Karpas-422 (cell line): ENCODE results near the gene ACOT9. TPM values are rescaled to one million over a fixed set of nuclear protein-coding genes. Genes with fewer than 3 reads are reported as not detected.
"Not testable (repeated sequence)": the region's sequence is repeated elsewhere in the genome, so short reads cannot be mapped to it uniquely, and the experiment has no call there.

Source experiments
- DNase-seq: peaks from one replicate; pipeline ENCODE4 v3.0.0-alpha.2; 2015
- H2AFZ ChIP-seq: fragments of 200-600 bp; sonication (generic); 2 replicates; pipeline ENCODE4 v1.6.1; 2014; ENCODE audit warnings: antibody characterized with exemption, low read length, mixed read lengths
- H3K27ac ChIP-seq: fragments of 200-600 bp; sonication (generic); 2 replicates; pipeline ENCODE4 v1.5.1; 2014; ENCODE audit warnings: mild to moderate bottlenecking, low read length, moderate library complexity
- H3K27me3 ChIP-seq: fragments of 200-600 bp; sonication (generic); 2 replicates; pipeline ENCODE4 v1.6.1; 2014; ENCODE audit warnings: low read length, mixed read lengths
- H3K36me3 ChIP-seq: fragments of 200-600 bp; sonication (generic); 2 replicates; pipeline ENCODE4 v1.6.1; 2014; ENCODE audit warnings: low read length, mixed read lengths; ENCODE audit not compliant: insufficient read depth
- H3K4me1 ChIP-seq: fragments of 200-600 bp; sonication (generic); 2 replicates; pipeline ENCODE4 v1.6.1; 2014; ENCODE audit warnings: mild to moderate bottlenecking, low read length, mixed read lengths
- H3K4me2 ChIP-seq: fragments of 200-600 bp; sonication (generic); 2 replicates; pipeline ENCODE4 v1.6.1; 2014; ENCODE audit warnings: low read length, low read depth, mild to moderate bottlenecking; ENCODE audit not compliant: poor library complexity, severe bottlenecking
- H3K4me3 ChIP-seq: fragments of 200-600 bp; sonication (generic); 2 replicates; pipeline ENCODE4 v1.5.1; 2014; ENCODE audit warnings: mild to moderate bottlenecking, antibody characterized with exemption, low read length, mixed read lengths
- H3K79me2 ChIP-seq: fragments of 200-600 bp; sonication (generic); 2 replicates; pipeline ENCODE4 v1.6.1; 2014; ENCODE audit warnings: mild to moderate bottlenecking, low read length, mixed read lengths
- H3K9ac ChIP-seq: fragments of 200-600 bp; sonication (generic); 2 replicates; pipeline ENCODE4 v1.6.0; 2014; ENCODE audit warnings: low read length
- H3K9me2 ChIP-seq: fragments of 200-600 bp; sonication (generic), shearing (Covaris generic); replicated peaks from 2 replicates; pipeline ENCODE4 v1.6.0; 2014; ENCODE audit warnings: mild to moderate bottlenecking, low read length, moderate library complexity; ENCODE audit not compliant: insufficient read depth
- H3K9me3 ChIP-seq: fragments of 300-700, 200-600 bp; sonication (generic); 2 replicates; pipeline ENCODE4 v1.6.1; 2014; ENCODE audit warnings: low read length, mixed read lengths
- H4K20me1 ChIP-seq: fragments of 200-600 bp; sonication (generic); 2 replicates; pipeline ENCODE4 v1.6.1; 2014; ENCODE audit warnings: mild to moderate bottlenecking, antibody characterized with exemption, low read length, low read depth; ENCODE audit not compliant: insufficient read depth
- total RNA-seq: library from RNA; depleted of rRNA; stranded (reverse); fragments of >200 nt; shearing (Covaris generic); gene quantifications from 2 replicates; pipeline ENCODE4 v1.2.3, GENCODE V29; 2014; ENCODE audit warnings: low replicate concordance

ACOT9 gene
- total RNA-seq, 1 experiment from 2014 or later: 24.6 TPM

DNA sequence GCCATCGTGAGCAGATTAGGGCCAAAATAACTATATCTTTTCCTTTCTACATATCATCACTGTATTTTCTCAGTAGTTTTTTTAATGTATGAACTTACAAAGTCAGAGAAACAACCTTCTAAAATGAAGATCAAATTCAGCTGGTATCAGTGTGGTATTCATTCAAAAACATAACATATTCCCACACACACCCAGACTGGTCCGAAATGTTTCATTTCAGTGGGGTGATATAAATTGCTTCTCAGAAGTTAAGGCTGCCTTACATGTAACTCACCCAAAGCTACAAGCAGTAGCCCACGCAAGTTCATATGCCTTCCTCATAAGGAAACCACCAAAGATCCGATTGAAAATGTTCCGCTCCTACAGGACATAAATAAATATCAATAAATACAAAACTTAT is 37.8 kb downstream of the ACOT9 start:
- Histone ChIP-seq H3K4me3 (no peak overlapping the region), H2AFZ (no peak overlapping the region), H3K4me1 (no peaks in the 10 kb centered on the region), H3K27ac (no peak overlapping the region), H4K20me1 (no peaks in the 10 kb centered on the region), H3K4me2 (no peak overlapping the region), H3K9me3 (no peaks in the 10 kb centered on the region), H3K79me2 (no peaks in the 10 kb centered on the region), H3K9ac (no peak overlapping the region), H3K27me3 (no peaks in the 10 kb centered on the region), H3K36me3 (peaks cover 8% of the 10 kb centered on the region; the same call in 1 of the 2 replicates), H3K9me2 (no peaks in the 10 kb centered on the region)
- no peak for DNase-seq

DNA sequence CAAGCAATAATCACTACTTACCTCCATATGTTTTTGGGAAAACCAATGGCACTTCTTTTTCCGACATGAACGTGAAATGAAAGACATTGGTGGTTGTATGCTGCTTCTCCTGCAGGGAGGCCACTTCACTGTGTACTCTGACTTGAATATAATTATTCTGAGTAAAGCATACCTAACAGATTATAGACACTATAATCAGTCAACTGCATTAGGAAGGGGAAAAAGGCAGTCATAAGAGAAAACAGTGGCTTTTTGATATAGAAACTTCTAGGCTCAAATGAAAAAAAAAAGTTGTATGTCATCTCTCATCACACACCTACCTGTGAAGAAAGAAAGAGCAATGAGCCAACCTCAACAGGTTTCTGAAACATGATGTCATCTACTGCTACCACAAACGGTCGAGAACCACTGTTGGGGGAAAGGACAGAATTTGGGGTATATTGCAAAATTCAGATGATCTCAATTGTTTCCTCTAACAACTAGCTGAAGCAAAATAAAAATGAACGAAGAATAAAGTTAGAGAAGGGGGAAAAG is 38.3 kb downstream of the ACOT9 start:
- Histone ChIP-seq H3K4me1 (no peaks in the 10 kb centered on the region), H3K27ac (no peak overlapping the region), H3K4me3 (no peak overlapping the region), H3K4me2 (no peak overlapping the region), H3K79me2 (no peaks in the 10 kb centered on the region), H3K9me2 (no peaks in the 10 kb centered on the region), H2AFZ (no peak overlapping the region), H4K20me1 (no peaks in the 10 kb centered on the region), H3K9ac (no peak overlapping the region), H3K36me3 (peaks cover 8% of the 10 kb centered on the region; the same call in 1 of the 2 replicates), H3K9me3 (no peaks in the 10 kb centered on the region), H3K27me3 (no peaks in the 10 kb centered on the region)
- peak; percentile 37 for DNase-seq

DNA sequence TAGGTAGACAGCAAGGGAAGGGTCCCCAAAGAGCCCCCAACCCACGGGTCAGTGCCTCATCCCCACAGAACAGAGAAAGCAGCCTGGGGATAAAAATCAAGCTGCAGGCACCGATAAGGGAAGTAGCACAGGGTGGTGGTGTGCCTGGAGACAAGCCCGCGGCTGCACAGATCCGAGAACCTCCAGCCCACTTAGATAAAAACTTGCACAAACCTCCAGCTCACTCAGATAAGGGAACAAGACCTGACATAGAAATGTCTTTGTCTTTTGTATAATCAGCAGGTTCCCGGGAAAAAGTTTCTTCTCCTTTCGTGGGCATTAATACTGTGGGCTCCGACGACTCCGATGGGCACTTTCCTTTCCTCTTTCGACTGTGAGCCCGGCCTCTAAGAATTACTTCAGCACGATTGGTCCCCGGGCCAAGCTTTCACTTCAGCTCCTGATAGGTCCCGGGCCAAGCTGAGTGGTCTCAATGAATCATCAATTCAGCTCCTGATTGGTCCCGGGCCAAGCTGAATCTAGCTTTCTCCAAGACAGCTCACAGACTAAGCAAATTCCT is 43.4 kb downstream of the ACOT9 start:
- Histone ChIP-seq H4K20me1 (no peaks in the 10 kb centered on the region), H3K4me1 (peaks cover 2% of the 10 kb centered on the region), H3K4me3 (no peak overlapping the region), H3K36me3 (peaks cover under 1% of the 10 kb centered on the region; the same call in 1 of the 2 replicates), H3K9me2 (no peaks in the 10 kb centered on the region), H3K79me2 (no peaks in the 10 kb centered on the region), H3K4me2 (no peak overlapping the region), H3K9me3 (no peaks in the 10 kb centered on the region), H3K9ac (no peak overlapping the region), H3K27ac (no peak overlapping the region), H3K27me3 (no peaks in the 10 kb centered on the region), H2AFZ (no peak overlapping the region)
- DNase-seq: peak; percentile 33

DNA sequence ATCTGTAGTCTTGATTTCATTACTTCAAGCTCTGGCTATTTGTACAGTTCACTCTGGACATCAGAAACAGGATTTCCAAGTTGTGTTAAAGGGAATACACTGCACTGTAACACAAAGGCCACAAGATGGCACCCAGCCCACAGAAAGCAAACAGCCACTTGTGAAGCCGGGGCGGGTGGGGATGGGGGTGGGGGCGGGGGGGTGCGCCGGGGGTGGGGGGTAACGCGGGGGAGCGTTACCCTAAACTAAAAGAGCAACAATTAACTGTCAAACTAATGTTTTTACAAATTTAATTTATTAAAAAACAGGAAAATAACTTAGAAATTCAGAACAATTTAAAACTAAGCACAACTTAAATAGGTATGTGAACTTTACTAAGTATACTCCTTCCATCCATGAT is 48.5 kb downstream of the ACOT9 start:
- Histone ChIP-seq H3K27ac (no peak overlapping the region), H3K4me1 (peaks cover 2% of the 10 kb centered on the region), H3K79me2 (no peaks in the 10 kb centered on the region), H2AFZ (no peak overlapping the region), H4K20me1 (no peaks in the 10 kb centered on the region), H3K9me2 (no peaks in the 10 kb centered on the region), H3K9ac (no peak overlapping the region), H3K4me3 (no peak overlapping the region), H3K4me2 (peak overlapping the region; percentile 60), H3K27me3 (no peaks in the 10 kb centered on the region), H3K9me3 (no peaks in the 10 kb centered on the region), H3K36me3 (no peaks in the 10 kb centered on the region)
- DNase-seq: peak; percentile 85

DNA sequence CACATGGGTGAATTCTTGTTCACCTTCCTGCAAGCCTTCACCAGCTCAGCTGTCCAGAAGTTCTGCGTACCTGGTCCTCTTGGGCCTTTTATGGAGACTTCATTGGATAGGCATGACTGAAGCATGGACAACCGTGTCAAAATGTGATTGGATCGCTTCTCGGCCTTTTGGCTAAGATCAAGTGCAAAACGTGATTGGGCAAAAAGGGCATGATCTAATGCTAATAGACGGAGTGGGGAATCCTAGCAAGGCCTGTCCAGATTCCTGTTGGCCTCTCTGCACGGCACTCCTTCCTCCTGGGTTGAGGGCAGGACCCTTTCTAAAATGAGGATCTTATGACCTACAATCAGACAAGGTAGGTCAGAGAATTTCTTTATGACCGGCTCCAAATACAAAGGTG is 50.9 kb downstream of the ACOT9 start:
- Histone ChIP-seq H3K9me3 (no peaks in the 10 kb centered on the region), H3K4me1 (peaks cover 2% of the 10 kb centered on the region), H3K79me2 (no peaks in the 10 kb centered on the region), H2AFZ (no peak overlapping the region), H3K9me2 (no peaks in the 10 kb centered on the region), H3K27me3 (no peaks in the 10 kb centered on the region), H3K27ac (no peak overlapping the region), H3K4me3 (no peak overlapping the region), H4K20me1 (no peaks in the 10 kb centered on the region), H3K36me3 (no peaks in the 10 kb centered on the region), H3K4me2 (no peak overlapping the region), H3K9ac (no peak overlapping the region)
- no peak for DNase-seq

DNA sequence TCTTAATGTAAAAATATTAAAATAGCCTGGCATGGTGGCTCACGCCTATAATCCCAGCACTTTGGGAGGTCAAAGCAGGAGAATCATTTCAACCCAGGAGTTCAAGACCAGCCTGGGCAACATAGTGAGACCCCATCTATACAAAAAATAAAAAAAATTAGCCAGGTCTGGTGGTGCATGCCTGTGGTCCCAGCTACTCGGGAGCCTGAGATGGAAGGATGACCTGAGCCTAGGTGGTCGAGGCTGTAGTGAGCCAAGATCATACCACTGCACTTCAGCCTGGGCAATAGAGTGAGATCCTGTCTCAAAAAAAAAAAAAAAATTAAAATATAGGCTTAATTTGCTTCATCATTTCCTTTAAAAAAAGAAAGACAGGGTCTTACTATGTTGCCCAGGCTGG is 66.6 kb downstream of the ACOT9 start:
- DNase-seq, H3K27ac ChIP-seq, H3K9ac ChIP-seq, H3K79me2 ChIP-seq, H2AFZ ChIP-seq, H3K9me2 ChIP-seq, H3K27me3 ChIP-seq, H4K20me1 ChIP-seq, H3K9me3 ChIP-seq, H3K4me3 ChIP-seq, H3K4me2 ChIP-seq, H3K4me1 ChIP-seq: not testable (repeated sequence)
- peaks cover 17% of the 10 kb centered on the region; the same call in 1 of the 2 replicates for H3K36me3 ChIP-seq

DNA sequence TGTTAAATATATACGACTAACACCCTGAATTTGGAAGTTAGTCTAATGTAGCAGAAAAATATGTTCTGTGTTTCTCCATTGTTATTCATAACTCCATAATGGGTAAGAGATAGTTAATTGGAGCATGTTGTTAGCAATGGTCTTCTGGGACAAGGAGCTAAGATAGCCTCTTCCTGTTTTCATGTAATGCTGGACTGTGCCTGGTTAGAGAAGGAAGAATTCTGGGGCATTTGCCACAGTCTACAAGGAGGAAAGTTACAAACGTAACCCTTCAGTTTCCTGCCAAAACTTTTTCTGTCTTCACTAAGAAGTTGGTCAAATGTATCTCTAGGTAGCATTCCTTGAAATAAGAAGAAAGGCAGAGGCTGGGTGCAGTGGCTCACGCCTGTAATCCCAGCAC is 70.0 kb downstream of the ACOT9 start:
- no peak overlapping the region for H3K27ac ChIP-seq
- no peaks in the 10 kb centered on the region for H3K9me3 ChIP-seq
- H3K4me1 ChIP-seq: peaks cover 5% of the 10 kb centered on the region
- H2AFZ ChIP-seq: no peak overlapping the region
- DNase-seq: no peak
- no peak overlapping the region for H3K9ac ChIP-seq
- H3K4me2 ChIP-seq: no peak overlapping the region
- H4K20me1 ChIP-seq: no peaks in the 10 kb centered on the region
- H3K9me2 ChIP-seq: no peaks in the 10 kb centered on the region
- H3K79me2 ChIP-seq: peaks cover 19% of the 10 kb centered on the region
- H3K4me3 ChIP-seq: no peak overlapping the region
- no peaks in the 10 kb centered on the region for H3K27me3 ChIP-seq
- H3K36me3 ChIP-seq: peaks cover 23% of the 10 kb centered on the region; the same call in 1 of the 2 replicates

DNA sequence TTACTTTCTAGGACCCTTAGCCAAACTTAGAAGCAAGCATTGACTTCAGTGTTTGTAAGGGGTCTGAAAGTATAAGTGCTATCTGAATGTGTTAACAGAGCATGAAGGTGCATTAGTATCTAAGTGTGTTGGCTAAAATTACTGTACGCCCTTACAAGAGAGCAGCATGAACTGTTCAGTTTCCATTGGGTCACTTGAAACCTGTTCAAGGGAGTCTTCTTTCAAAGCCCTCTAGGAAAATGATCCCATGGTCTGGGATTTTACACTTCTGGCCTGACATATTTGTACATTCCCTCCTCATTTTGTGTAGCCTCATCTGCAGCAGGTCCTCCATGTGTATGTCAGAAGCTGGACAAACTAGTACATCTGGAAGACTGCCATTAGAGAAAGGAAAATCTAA is 72.5 kb downstream of the ACOT9 start:
- no peaks in the 10 kb centered on the region for H3K27me3 ChIP-seq
- H3K9ac ChIP-seq: no peak overlapping the region
- H4K20me1 ChIP-seq: no peaks in the 10 kb centered on the region
- H3K4me3 ChIP-seq: no peak overlapping the region
- no peak overlapping the region for H3K27ac ChIP-seq
- DNase-seq: no peak
- no peak overlapping the region for H3K4me2 ChIP-seq
- H3K79me2 ChIP-seq: peaks cover 24% of the 10 kb centered on the region
- peaks cover 15% of the 10 kb centered on the region for H3K4me1 ChIP-seq
- no peak overlapping the region for H2AFZ ChIP-seq
- peaks cover 12% of the 10 kb centered on the region; the same call in 1 of the 2 replicates for H3K36me3 ChIP-seq
- H3K9me2 ChIP-seq: no peaks in the 10 kb centered on the region
- H3K9me3 ChIP-seq: no peaks in the 10 kb centered on the region
